Measurements from ENCODE around the gene B3GALNT1. TPM values are rescaled to one million over a fixed set of nuclear protein-coding genes. Genes with fewer than 3 reads are reported as not detected.
"Not testable (repeated sequence)": the region's sequence is repeated elsewhere in the genome, so short reads cannot be mapped to it uniquely, and the experiment has no call there.

The B3GALNT1 gene
- total RNA-seq, 2 experiments from 2014 or later = 0.60 to 1.1 TPM

DNA sequence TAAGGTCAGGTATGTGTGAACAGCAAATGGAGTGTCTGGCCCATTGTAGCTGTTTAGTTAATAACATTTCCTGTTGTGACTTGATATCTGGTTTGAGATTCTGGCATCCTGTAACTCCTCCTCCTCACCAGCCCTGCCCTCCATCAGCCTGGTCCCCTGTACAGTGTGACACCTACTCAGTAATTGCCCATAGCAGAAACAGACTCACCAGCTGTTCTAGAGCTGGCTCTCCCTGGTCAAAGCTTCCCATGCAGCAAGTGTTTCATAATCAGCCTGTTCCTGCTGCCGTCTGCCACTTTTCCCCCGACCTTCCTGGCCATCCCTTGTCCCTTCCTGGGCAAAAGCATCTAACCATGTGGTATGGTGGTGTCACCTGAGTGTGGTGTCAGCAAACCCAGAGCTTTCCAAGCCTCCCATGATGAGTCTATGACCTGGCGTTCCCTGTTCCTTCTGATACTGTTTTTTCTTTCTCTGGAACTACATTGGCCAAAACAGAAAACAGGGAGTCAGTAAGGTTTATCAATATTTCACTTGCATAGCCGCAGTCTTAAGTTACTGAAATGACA lies 55.4 kb downstream of the B3GALNT1 start:
- H3K27me3 Mint-ChIP-seq = no peaks in the 10 kb centered on the region
- H3K4me3 Mint-ChIP-seq = no peak overlapping the region
- ATAC-seq (no peak), DNase-seq (no peak)
- no peak overlapping the region for H3K27ac Mint-ChIP-seq
- H3K9me3 Mint-ChIP-seq (ENCODE audit: low read depth) = peaks cover 15% of the 10 kb centered on the region
- no peaks in the 10 kb centered on the region for H3K36me3 Mint-ChIP-seq (ENCODE audit: low read depth)
- H3K4me1 Mint-ChIP-seq = no peaks in the 10 kb centered on the region
- POLR2A ChIA-PET = no interaction called here
- intact Hi-C loops (cut with DNase I, micrococcal nuclease) = no loop called here
- CTCF ChIA-PET = interaction anchor here (0.6 kb wide), 1 partner anchor 231 kb away, joined by 3 read pairs; no protein-coding TSS in a partner anchor

GRCh38 chr3:161043336-161044035 lies 61.7 kb downstream of the B3GALNT1 start:
- peaks cover 4% of the 10 kb centered on the region for H3K36me3 Mint-ChIP-seq (ENCODE audit: low read depth)
- ATAC-seq (no peak), DNase-seq (no peak)
- POLR2A ChIA-PET = no interaction called here
- no peaks in the 10 kb centered on the region for H3K27me3 Mint-ChIP-seq
- intact Hi-C loops (cut with DNase I, micrococcal nuclease) = no loop called here
- peaks cover 16% of the 10 kb centered on the region for H3K9me3 Mint-ChIP-seq (ENCODE audit: low read depth)
- H3K27ac Mint-ChIP-seq = no peak overlapping the region
- H3K4me3 Mint-ChIP-seq = no peak overlapping the region
- no peaks in the 10 kb centered on the region for H3K4me1 Mint-ChIP-seq
- CTCF ChIA-PET = no interaction called here

DNA sequence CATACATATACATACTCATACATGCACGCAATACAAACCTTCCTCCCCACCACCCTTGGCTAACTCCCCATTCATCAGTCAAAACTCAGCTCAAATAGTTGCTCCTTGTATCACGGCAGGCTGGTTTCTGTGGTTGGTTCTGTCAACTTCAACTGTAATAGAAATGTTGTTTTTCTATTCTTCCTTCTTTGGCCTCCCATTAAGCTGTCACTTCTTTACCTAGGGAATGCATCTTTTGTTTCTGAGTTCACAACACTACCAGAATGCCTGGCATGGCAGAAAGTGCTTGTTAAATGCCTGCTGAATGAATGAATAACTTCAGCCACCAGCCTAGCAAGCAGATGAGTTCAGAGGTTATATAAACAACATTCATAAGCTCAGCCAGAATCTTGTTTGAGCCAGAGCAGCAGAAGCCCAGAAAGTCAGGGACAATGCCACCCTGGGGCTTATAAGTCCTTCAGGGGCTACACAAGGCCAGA lies 63.1 kb downstream of the B3GALNT1 start:
- Mint-ChIP-seq H3K4me3 (no peak overlapping the region), H3K9me3 (ENCODE audit: low read depth) (peaks cover 14% of the 10 kb centered on the region), H3K36me3 (ENCODE audit: low read depth) (peaks cover 4% of the 10 kb centered on the region), H3K27ac (no peak overlapping the region), H3K4me1 (no peaks in the 10 kb centered on the region), H3K27me3 (no peaks in the 10 kb centered on the region)
- ChIA-PET CTCF (interaction anchor here (0.6 kb wide), 1 partner anchor 963 kb away, joined by 3 read pairs; no protein-coding TSS in a partner anchor), POLR2A (no interaction called here)
- ATAC-seq (no peak), DNase-seq (no peak)
- intact Hi-C loops (cut with DNase I, micrococcal nuclease) = no loop called here

DNA sequence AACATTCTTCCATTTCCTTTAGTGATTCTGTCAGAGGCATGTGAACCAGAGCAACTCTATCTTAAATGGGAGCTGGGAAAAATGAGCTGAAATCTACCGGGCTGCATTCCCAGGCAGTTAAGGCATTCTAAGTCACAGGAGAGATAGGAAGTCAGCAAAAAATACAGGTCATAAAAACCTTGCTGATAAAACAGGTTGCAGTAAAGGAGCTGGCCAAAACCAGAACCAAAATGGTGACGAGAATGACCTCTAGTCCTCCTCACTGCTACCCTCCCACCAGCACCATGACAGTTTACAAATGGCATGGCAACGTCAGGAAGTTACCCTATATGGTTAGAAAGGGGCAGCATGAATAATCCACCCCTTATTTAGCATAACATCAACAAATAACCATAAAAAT lies 66.4 kb downstream of the B3GALNT1 start:
- Mint-ChIP-seq H3K36me3 (ENCODE audit: low read depth) (peaks cover 3% of the 10 kb centered on the region), H3K27ac (no peak overlapping the region), H3K27me3 (no peaks in the 10 kb centered on the region), H3K9me3 (ENCODE audit: low read depth) (peaks cover 6% of the 10 kb centered on the region), H3K4me3 (no peak overlapping the region), H3K4me1 (peaks cover 15% of the 10 kb centered on the region)
- ATAC-seq (no peak), DNase-seq (no peak)
- ChIA-PET POLR2A (no interaction called here), CTCF (interaction anchor here (0.6 kb wide), 1 partner anchor 81 kb away, joined by 3 read pairs; no protein-coding TSS in a partner anchor)
- intact Hi-C loops (cut with DNase I, micrococcal nuclease) = no loop called here

DNA sequence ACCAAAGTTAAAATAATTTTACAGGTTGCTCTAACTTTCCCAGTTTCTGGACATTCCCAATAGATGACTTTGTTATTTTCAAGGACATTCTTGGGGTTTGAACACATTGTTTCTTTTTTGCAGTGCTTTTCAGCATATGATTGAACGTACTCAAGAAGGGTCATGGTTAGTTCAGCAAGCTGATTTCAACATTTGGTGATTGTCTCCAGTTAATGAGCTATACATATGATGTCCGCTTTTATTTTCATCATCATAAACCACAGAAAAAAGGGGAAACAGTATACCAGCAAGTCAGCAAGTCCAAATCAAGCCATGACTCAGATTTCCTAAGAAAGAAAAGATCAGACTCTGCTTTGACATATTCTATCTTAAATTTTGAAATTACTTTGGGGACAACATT lies 69.4 kb downstream of the B3GALNT1 start:
- Mint-ChIP-seq H3K4me3 (no peak overlapping the region), H3K4me1 (peaks cover 15% of the 10 kb centered on the region), H3K36me3 (ENCODE audit: low read depth) (peaks cover 1% of the 10 kb centered on the region), H3K27ac (no peak overlapping the region), H3K9me3 (ENCODE audit: low read depth) (peaks cover 6% of the 10 kb centered on the region), H3K27me3 (no peaks in the 10 kb centered on the region)
- DNase-seq (no peak), ATAC-seq (no peak)
- ChIA-PET CTCF (no interaction called here), POLR2A (interaction anchor here (0.7 kb wide), 1 partner anchor 224 kb away, joined by 3 read pairs; no protein-coding TSS in a partner anchor)
- intact Hi-C loops (cut with DNase I, micrococcal nuclease) = no loop called here

- H3K27ac Mint-ChIP-seq = peak overlapping the region; percentile 59
- H3K36me3 Mint-ChIP-seq (ENCODE audit: low read depth); H3K9me3 Mint-ChIP-seq (ENCODE audit: low read depth); intact Hi-C loops (cut with DNase I, micrococcal nuclease); H3K4me3 Mint-ChIP-seq; CTCF ChIA-PET; POLR2A ChIA-PET; H3K27me3 Mint-ChIP-seq: not testable (repeated sequence)
- peaks cover 15% of the 10 kb centered on the region for H3K4me1 Mint-ChIP-seq
- DNase-seq (peak; percentile 50), ATAC-seq (peak; percentile 89)
Observed at GRCh38 chr3:161034913-161035550, 70.1 kb downstream of the B3GALNT1 start.

Other genes starting within 250 kb of the B3GALNT1 start
- gene NMD3, start 116.0 kb upstream of the B3GALNT1 start, total RNA-seq = 10 to 100 TPM; 49.6 to 65.5 TPM